Left ventricle myocardium inferior (tissue), 1 donor: Measurements from ENCODE around the gene SMG9. TPM values are rescaled to one million over a fixed set of nuclear protein-coding genes. Genes with fewer than 3 reads are reported as not detected.

Source experiments
- DNase-seq: peaks from one replicate; pipeline ENCODE4 v3.0.0-alpha.2; 2020
- H3K27ac ChIP-seq: fragments of 200-600 bp; replicated peaks from 2 replicates; pipeline ENCODE4 v1.8.0; 2021
- H3K27me3 ChIP-seq: fragments of 200-600 bp; 2 replicates; pipeline ENCODE4 v1.8.0; 2021; ENCODE audit warnings: low read depth
- H3K36me3 ChIP-seq: fragments of 200-600 bp; 2 replicates; pipeline ENCODE4 v1.8.0; 2021
- H3K4me1 ChIP-seq: fragments of 200-600 bp; 2 replicates; pipeline ENCODE4 v1.8.0; 2021
- H3K4me3 ChIP-seq: fragments of 200-600 bp; 2 replicates; pipeline ENCODE4 v1.8.0; 2021; ENCODE audit warnings: mild to moderate bottlenecking, moderate library complexity
- H3K9me3 ChIP-seq: fragments of 200-600 bp; replicated peaks from 2 replicates; pipeline ENCODE4 v1.8.0; 2021
- CTCF ChIP-seq: fragments of 200-600 bp; IDR thresholded peaks from 2 replicates; pipeline ENCODE4 v1.8.0; 2021; ENCODE audit warnings: antibody characterized with exemption, mild to moderate bottlenecking, borderline replicate concordance
- intact Hi-C: fragments of 100-400 bp; cut with micrococcal nuclease; formaldehyde crosslinking; loops from one replicate; pipeline ENCODE4 v1.11.0; 2022
- total RNA-seq: library from RNA; stranded (reverse); fragmentation: NEBNext Ultra II Directional; extraction: Animal tissue kit (Norgen Biotek cat#: 25700); gene quantifications from one replicate; pipeline ENCODE4 v1.2.1, GENCODE V29; 2021
- donor health status: DM: no; HTN: yes; CAD: no; lungs with severe emphysema.

SMG9 gene
- total RNA-seq, 1 donor from 2014 or later = 18.9 TPM

- H3K4me1 ChIP-seq = peaks cover 39% of the 10 kb centered on the region
- intact Hi-C loops = no loop called here
- no peaks in the 10 kb centered on the region for H3K9me3 ChIP-seq
- H3K27ac ChIP-seq = no peak overlapping the region
- H3K27me3 ChIP-seq = no peaks in the 10 kb centered on the region
- no peak for TF ChIP-seq CTCF
- no peak overlapping the region for H3K4me3 ChIP-seq
- no peak for DNase-seq
- H3K36me3 ChIP-seq = peaks cover 50% of the 10 kb centered on the region
Observed at GRCh38 chr19:43751466-43752220, 3.1 kb downstream of the SMG9 start.

GRCh38 chr19:43749898-43750297, 4.9 kb downstream of the SMG9 start:
- intact Hi-C loops = loop anchor here (5.0 kb wide), 1 partner anchor 32 kb away; the partner anchor contains the start of gene KCNN4
- H3K9me3 ChIP-seq = no peaks in the 10 kb centered on the region
- no peak overlapping the region for H3K27ac ChIP-seq
- H3K27me3 ChIP-seq = no peaks in the 10 kb centered on the region
- no peak overlapping the region for H3K4me3 ChIP-seq
- no peak for TF ChIP-seq CTCF
- H3K4me1 ChIP-seq = peaks cover 32% of the 10 kb centered on the region
- H3K36me3 ChIP-seq = peaks cover 64% of the 10 kb centered on the region
- no peak for DNase-seq

GRCh38 chr19:43749152-43749551, 5.6 kb downstream of the SMG9 start:
- DNase-seq = no peak
- Histone ChIP-seq H3K9me3 (no peaks in the 10 kb centered on the region), H3K27me3 (no peaks in the 10 kb centered on the region), H3K36me3 (peaks cover 71% of the 10 kb centered on the region), H3K4me3 (no peak overlapping the region), H3K4me1 (peaks cover 29% of the 10 kb centered on the region), H3K27ac (no peak overlapping the region)
- TF ChIP-seq CTCF = no peak
- intact Hi-C loops = loop anchor here (5.0 kb wide), 1 partner anchor 33 kb away; the partner anchor contains the start of gene KCNN4

- H3K36me3 ChIP-seq = peaks cover 73% of the 10 kb centered on the region
- H3K27me3 ChIP-seq = no peaks in the 10 kb centered on the region
- peaks cover 24% of the 10 kb centered on the region for H3K4me1 ChIP-seq
- no peak overlapping the region for H3K4me3 ChIP-seq
- intact Hi-C loops = loop anchor here (5.0 kb wide), 1 partner anchor 34 kb away; the partner anchor contains the start of gene KCNN4
- TF ChIP-seq CTCF = no peak
- no peaks in the 10 kb centered on the region for H3K9me3 ChIP-seq
- DNase-seq = no peak
- H3K27ac ChIP-seq = no peak overlapping the region
Observed at GRCh38 chr19:43748685-43749084, 6.1 kb downstream of the SMG9 start.

- H3K36me3 ChIP-seq = peaks cover 78% of the 10 kb centered on the region
- H3K27me3 ChIP-seq = no peaks in the 10 kb centered on the region
- no peak for DNase-seq
- no peak overlapping the region for H3K4me3 ChIP-seq
- no peak for TF ChIP-seq CTCF
- peaks cover 20% of the 10 kb centered on the region for H3K4me1 ChIP-seq
- no peak overlapping the region for H3K27ac ChIP-seq
- intact Hi-C loops = loop anchor here (5.0 kb wide), 1 partner anchor 34 kb away; the partner anchor contains the start of gene KCNN4
- no peaks in the 10 kb centered on the region for H3K9me3 ChIP-seq
Observed at GRCh38 chr19:43748205-43748594, 6.6 kb downstream of the SMG9 start.
